Inferior parietal cortex (tissue), 1 donor: ENCODE data around the gene TACR2.
"Not testable (repeated sequence)": the region's sequence is repeated elsewhere in the genome, so short reads cannot be mapped to it uniquely, and the experiment has no call there.

Source experiments
- DNase-seq: peaks from one replicate; pipeline ENCODE4 v3.0.0-alpha.2; 2016; ENCODE audit errors: extremely low spot score

TACR2 gene

GRCh38 chr10:69450395-69450794 is 33.7 kb upstream of the TACR2 start:
- DNase-seq = not testable (repeated sequence)

- peak; percentile 63 for DNase-seq
These were observed 33.1 kb upstream of the TACR2 start for GRCh38 chr10:69449841-69450240.

GRCh38 chr10:69446650-69447151 is 30.0 kb upstream of the TACR2 start:
- no peak for DNase-seq

GRCh38 chr10:69446229-69446628 is 29.5 kb upstream of the TACR2 start:
- DNase-seq = no peak

GRCh38 chr10:69445041-69445440 is 28.3 kb upstream of the TACR2 start:
- DNase-seq = no peak

- DNase-seq = no peak
These were observed 26.6 kb upstream of the TACR2 start for GRCh38 chr10:69443354-69443753.

- no peak for DNase-seq
These were observed 23.2 kb upstream of the TACR2 start for GRCh38 chr10:69439813-69440506.

GRCh38 chr10:69439350-69439739 is 22.6 kb upstream of the TACR2 start:
- no peak for DNase-seq

- DNase-seq = no peak
These were observed 22.0 kb upstream of the TACR2 start for GRCh38 chr10:69438536-69439349.

GRCh38 chr10:69437321-69438259 is 20.9 kb upstream of the TACR2 start:
- DNase-seq = no peak

GRCh38 chr10:69435966-69436520 is 19.3 kb upstream of the TACR2 start:
- DNase-seq = no peak

GRCh38 chr10:69434926-69435325 is 18.2 kb upstream of the TACR2 start:
- no peak for DNase-seq

GRCh38 chr10:69434169-69434568 is 17.5 kb upstream of the TACR2 start:
- no peak for DNase-seq

GRCh38 chr10:69428165-69428564 is 11.4 kb upstream of the TACR2 start:
- no peak for DNase-seq

- no peak for DNase-seq
These were observed 9.6 kb upstream of the TACR2 start for GRCh38 chr10:69426376-69426727.

GRCh38 chr10:69425511-69426298 is 9.0 kb upstream of the TACR2 start:
- no peak for DNase-seq

GRCh38 chr10:69425041-69425440 is 8.3 kb upstream of the TACR2 start:
- no peak for DNase-seq

- no peak for DNase-seq
These were observed 6.0 kb upstream of the TACR2 start for GRCh38 chr10:69422676-69423075.

- DNase-seq = no peak
These were observed 5.0 kb upstream of the TACR2 start for GRCh38 chr10:69421611-69422308.

GRCh38 chr10:69419744-69420126 is 3.0 kb upstream of the TACR2 start:
- no peak for DNase-seq
